ENCODE measurements around the gene GALNT2. TPM values are rescaled to one million over a fixed set of nuclear protein-coding genes. Genes with fewer than 3 reads are reported as not detected.

Gene GALNT2
- total and polyA plus RNA-seq, 2 of the 13 experiments (the other 11 are each of a cell fraction or from before 2014, with no cell fraction given), result 39.3 to 39.6 TPM

DNA sequence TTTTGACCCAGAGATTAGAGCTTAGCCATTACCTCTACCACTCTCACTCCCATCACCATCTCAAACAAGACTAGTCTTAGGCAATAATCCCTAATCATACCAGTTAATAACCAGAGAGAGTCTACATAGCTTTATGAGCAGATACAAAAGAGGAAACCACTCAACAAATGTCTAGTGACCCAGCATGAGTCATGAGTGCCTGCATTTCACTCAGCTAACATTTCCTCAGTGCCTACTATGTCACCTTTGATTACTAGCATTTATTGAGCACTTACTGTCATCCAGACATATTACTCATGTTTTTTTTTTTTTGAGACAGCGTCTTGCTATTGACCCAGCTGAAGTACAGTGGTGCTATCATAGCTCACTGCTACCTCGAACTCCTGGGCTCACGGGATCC, 35.9 kb upstream of the GALNT2 start:
- Histone ChIP-seq H3K4me2 (ENCODE audit: low read depth, low read length) (no peak overlapping the region), H3K4me3 (replicated peaks in 1 of 3; ENCODE audit: insufficient read depth in 1 of 3, low read depth in 2 of 3, low read length in 3 of 3) (no peak overlapping the region), H3K4me1 (ENCODE audit: insufficient read depth, low read length) (no peaks in the 10 kb centered on the region), H3K79me2 (ENCODE audit: insufficient read depth, low read length) (no peaks in the 10 kb centered on the region), H2AFZ (ENCODE audit: low read length) (no peak overlapping the region), H3K9ac (ENCODE audit: insufficient read depth, low read depth, low read length) (no peak overlapping the region), H3K9me3 (ENCODE audit: low read length) (no peaks in the 10 kb centered on the region), H3K27me3 (ENCODE audit: control insufficient read depth in 1 of 2, insufficient read depth in 2 of 2, low read length in 2 of 2) (no peaks in the 10 kb centered on the region), H4K20me1 (ENCODE audit: insufficient read depth, low read length) (no peaks in the 10 kb centered on the region), H3K27ac (ENCODE audit: extremely low read length, insufficient read depth, low read length) (no peak overlapping the region), H3K36me3 (replicated peaks in 1 of 2; ENCODE audit: control insufficient read depth in 1 of 2, insufficient read depth in 2 of 2, low read length in 2 of 2) (no peaks in the 10 kb centered on the region)
- 2% methylated on average over 3 of the region's 3 CpGs for WGBS (ENCODE audit: low lambda C conversion rate)
- CTCF ChIA-PET (ENCODE audit: low intra/inter-chr PET ratio, low total read pairs), result no interaction called here
- FAIRE-seq (no peak), DNase-seq (ENCODE audit: low spot score) (no peak), ATAC-seq (no peak)
- in situ Hi-C loops (cut with HindIII; ENCODE audit: extremely low pct_ligation_motif_present, low pct_unique_long_range_greater_than_20kb) (no loop called here), intact Hi-C loops (cut with micrococcal nuclease; ENCODE audit: unreplicated experiment) (no loop called here)
- BruUV-seq (replicated peaks), result no TSS peak
- POLR2A ChIA-PET, result no interaction called here
- TF ChIP-seq SIX1 (CRISPR knock-in tag; IDR thresholded peaks at IDR 0.05; ENCODE audit: borderline replicate concordance), result no peak
- no peak for TF ChIP-seq ZNF746 (CRISPR knock-in tag; IDR thresholded peaks at IDR 0.05)
- TF ChIP-seq, protein P1, sequence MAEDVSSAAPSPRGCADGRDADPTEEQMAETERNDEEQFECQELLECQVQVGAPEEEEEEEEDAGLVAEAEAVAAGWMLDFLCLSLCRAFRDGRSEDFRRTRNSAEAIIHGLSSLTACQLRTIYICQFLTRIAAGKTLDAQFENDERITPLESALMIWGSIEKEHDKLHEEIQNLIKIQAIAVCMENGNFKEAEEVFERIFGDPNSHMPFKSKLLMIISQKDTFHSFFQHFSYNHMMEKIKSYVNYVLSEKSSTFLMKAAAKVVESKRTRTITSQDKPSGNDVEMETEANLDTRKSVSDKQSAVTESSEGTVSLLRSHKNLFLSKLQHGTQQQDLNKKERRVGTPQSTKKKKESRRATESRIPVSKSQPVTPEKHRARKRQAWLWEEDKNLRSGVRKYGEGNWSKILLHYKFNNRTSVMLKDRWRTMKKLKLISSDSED (CRISPR knock-in tag; IDR thresholded peaks at IDR 0.05), result no peak
- TF ChIP-seq ZNF557 (CRISPR knock-in tag; IDR thresholded peaks at IDR 0.05), result no peak
- no peak for TF ChIP-seq TAF15 (IDR thresholded peaks at IDR 0.05; ENCODE audit: low read depth, low read length, poor library complexity, severe bottlenecking)
- TF ChIP-seq, protein P2, sequence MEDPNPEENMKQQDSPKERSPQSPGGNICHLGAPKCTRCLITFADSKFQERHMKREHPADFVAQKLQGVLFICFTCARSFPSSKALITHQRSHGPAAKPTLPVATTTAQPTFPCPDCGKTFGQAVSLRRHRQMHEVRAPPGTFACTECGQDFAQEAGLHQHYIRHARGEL (CRISPR knock-in tag; IDR thresholded peaks at IDR 0.05), result no peak
- TF ChIP-seq, protein P3, sequence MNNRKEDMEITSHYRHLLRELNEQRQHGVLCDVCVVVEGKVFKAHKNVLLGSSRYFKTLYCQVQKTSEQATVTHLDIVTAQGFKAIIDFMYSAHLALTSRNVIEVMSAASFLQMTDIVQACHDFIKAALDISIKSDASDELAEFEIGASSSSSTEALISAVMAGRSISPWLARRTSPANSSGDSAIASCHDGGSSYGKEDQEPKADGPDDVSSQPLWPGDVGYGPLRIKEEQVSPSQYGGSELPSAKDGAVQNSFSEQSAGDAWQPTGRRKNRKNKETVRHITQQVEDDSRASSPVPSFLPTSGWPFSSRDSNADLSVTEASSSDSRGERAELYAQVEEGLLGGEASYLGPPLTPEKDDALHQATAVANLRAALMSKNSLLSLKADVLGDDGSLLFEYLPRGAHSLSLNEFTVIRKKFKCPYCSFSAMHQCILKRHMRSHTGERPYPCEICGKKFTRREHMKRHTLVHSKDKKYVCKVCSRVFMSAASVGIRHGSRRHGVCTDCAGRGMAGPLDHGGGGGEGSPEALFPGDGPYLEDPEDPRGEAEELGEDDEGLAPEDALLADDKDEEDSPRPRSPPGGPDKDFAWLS (CRISPR knock-in tag; IDR thresholded peaks at IDR 0.05; ENCODE audit: borderline replicate concordance), result no peak
- TF ChIP-seq SCMH1 (CRISPR knock-in tag; IDR thresholded peaks at IDR 0.05; ENCODE audit: borderline replicate concordance), result no peak
- no peak for TF ChIP-seq ZNF33A (CRISPR knock-in tag; IDR thresholded peaks at IDR 0.05; ENCODE audit: borderline replicate concordance)
- no peak for TF ChIP-seq RCOR2 (CRISPR knock-in tag; IDR thresholded peaks at IDR 0.05)
- no peak for TF ChIP-seq EED (CRISPR knock-in tag; IDR thresholded peaks at IDR 0.05)
- TF ChIP-seq, protein P4, sequence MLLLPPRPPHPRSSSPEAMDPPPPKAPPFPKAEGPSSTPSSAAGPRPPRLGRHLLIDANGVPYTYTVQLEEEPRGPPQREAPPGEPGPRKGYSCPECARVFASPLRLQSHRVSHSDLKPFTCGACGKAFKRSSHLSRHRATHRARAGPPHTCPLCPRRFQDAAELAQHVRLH (CRISPR knock-in tag; IDR thresholded peaks at IDR 0.05; ENCODE audit: borderline replicate concordance, low read depth), result no peak
- no peak for TF ChIP-seq ZNF317 (CRISPR knock-in tag; IDR thresholded peaks at IDR 0.05)
- no peak for TF ChIP-seq CAMTA2 (CRISPR knock-in tag; IDR thresholded peaks at IDR 0.05; ENCODE audit: borderline replicate concordance)
- TF ChIP-seq HMGA1 (CRISPR knock-in tag; conservative IDR thresholded peaks at IDR 0.05), result no peak
- TF ChIP-seq SP4 (CRISPR knock-in tag; IDR thresholded peaks at IDR 0.05), result no peak
- no peak for TF ChIP-seq FOSL2 (CRISPR knock-in tag; IDR thresholded peaks at IDR 0.05)
- TF ChIP-seq, protein P5, sequence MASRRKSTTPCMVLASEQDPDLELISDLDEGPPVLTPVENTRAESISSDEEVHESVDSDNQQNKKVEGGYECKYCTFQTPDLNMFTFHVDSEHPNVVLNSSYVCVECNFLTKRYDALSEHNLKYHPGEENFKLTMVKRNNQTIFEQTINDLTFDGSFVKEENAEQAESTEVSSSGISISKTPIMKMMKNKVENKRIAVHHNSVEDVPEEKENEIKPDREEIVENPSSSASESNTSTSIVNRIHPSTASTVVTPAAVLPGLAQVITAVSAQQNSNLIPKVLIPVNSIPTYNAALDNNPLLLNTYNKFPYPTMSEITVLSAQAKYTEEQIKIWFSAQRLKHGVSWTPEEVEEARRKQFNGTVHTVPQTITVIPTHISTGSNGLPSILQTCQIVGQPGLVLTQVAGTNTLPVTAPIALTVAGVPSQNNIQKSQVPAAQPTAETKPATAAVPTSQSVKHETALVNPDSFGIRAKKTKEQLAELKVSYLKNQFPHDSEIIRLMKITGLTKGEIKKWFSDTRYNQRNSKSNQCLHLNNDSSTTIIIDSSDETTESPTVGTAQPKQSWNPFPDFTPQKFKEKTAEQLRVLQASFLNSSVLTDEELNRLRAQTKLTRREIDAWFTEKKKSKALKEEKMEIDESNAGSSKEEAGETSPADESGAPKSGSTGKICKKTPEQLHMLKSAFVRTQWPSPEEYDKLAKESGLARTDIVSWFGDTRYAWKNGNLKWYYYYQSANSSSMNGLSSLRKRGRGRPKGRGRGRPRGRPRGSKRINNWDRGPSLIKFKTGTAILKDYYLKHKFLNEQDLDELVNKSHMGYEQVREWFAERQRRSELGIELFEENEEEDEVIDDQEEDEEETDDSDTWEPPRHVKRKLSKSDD (CRISPR knock-in tag; IDR thresholded peaks at IDR 0.05; ENCODE audit: low read depth), result no peak

Data from HepG2 (cell line).